SKM-1 treated with dmso at 0.1 percent for 144 hours (cell line): Measurements from ENCODE around the gene SPHK2.
"Not testable (repeated sequence)": the region's sequence is repeated elsewhere in the genome, so short reads cannot be mapped to it uniquely, and the experiment has no call there.

Experiments used
- DNase-seq: peaks from one replicate; lab custom pipeline; 2025; ENCODE audit not compliant: unreplicated experiment; lab: John Stamatoyannopoulos, UW

Gene SPHK2

DNA sequence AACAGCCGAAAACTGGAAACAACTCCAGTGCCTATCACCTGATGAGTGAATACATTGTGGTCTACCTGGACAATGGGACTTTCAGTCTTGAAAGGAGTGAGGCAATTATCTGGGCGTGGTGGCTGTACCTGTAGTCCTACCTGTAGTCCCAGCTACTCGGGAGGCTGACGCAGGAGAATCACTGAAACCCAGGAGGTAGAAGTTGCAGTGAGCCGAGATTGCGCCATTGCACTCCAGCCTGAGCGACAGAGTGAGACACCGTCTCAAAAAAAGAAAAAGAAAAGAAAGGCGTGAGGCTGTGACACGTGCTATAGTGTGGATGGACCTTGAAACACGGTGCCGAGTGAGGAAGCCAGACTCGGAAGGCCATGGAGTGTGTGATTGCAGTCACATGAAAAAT lies 57.6 kb downstream of the SPHK2 start:
- no peak for DNase-seq

DNA sequence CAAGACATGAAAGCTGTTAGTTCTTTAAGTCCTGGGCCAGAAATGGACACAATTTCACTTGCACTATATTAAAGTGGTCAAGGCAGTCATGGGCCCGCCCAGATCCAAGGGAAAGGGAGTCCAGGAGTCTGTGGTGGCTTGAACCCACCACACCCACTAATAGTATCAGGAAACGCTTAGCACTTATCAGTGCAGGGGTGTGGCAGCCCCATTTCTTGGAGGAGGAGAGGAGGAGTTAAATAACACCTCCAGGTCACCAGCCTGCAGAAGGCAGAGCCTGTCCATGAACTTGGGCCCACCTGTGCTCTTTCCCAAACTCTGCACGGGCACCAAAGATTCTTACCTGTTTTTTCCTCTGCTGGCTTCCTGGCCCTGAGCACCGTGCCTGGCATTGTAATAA lies 58.9 kb downstream of the SPHK2 start:
- DNase-seq, result no peak

- DNase-seq, result not testable (repeated sequence)
Observed at GRCh38 chr19:48680006-48680405, 60.7 kb downstream of the SPHK2 start.
